ENCODE measurements around the gene EXOC4.
"Not testable (repeated sequence)": the region's sequence is repeated elsewhere in the genome, so short reads cannot be mapped to it uniquely, and the experiment has no call there.

EXOC4 gene

GRCh38 chr7:133873187-133873586 lies 620.3 kb downstream of the EXOC4 start:
- DNase-seq (ENCODE audit: low spot score): no peak

GRCh38 chr7:133873631-133874030 lies 620.8 kb downstream of the EXOC4 start:
- DNase-seq (ENCODE audit: low spot score): no peak

- DNase-seq (ENCODE audit: low spot score): no peak
Measured at GRCh38 chr7:133883591-133883990, 630.7 kb downstream of the EXOC4 start.

GRCh38 chr7:133885213-133885612 lies 632.3 kb downstream of the EXOC4 start:
- DNase-seq (ENCODE audit: low spot score): no peak

GRCh38 chr7:133886086-133886485 lies 633.2 kb downstream of the EXOC4 start:
- DNase-seq (ENCODE audit: low spot score): no peak

- DNase-seq (ENCODE audit: low spot score): no peak
Measured at GRCh38 chr7:133886797-133887196, 633.9 kb downstream of the EXOC4 start.

- DNase-seq (ENCODE audit: low spot score): no peak
Measured at GRCh38 chr7:133887459-133887858, 634.6 kb downstream of the EXOC4 start.

- DNase-seq (ENCODE audit: low spot score): no peak
Measured at GRCh38 chr7:133888061-133888930, 635.4 kb downstream of the EXOC4 start.

- no peak for DNase-seq (ENCODE audit: low spot score)
Measured at GRCh38 chr7:133904776-133905175, 651.9 kb downstream of the EXOC4 start.

- DNase-seq (ENCODE audit: low spot score): not testable (repeated sequence)
Measured at GRCh38 chr7:133906553-133906952, 653.7 kb downstream of the EXOC4 start.

GRCh38 chr7:133910761-133911160 lies 657.9 kb downstream of the EXOC4 start:
- DNase-seq (ENCODE audit: low spot score): no peak

- no peak for DNase-seq (ENCODE audit: low spot score)
Measured at GRCh38 chr7:133911724-133912123, 658.8 kb downstream of the EXOC4 start.

GRCh38 chr7:133912916-133913697 lies 660.2 kb downstream of the EXOC4 start:
- DNase-seq (ENCODE audit: low spot score): no peak

- no peak for DNase-seq (ENCODE audit: low spot score)
Measured at GRCh38 chr7:133916621-133917020, 663.7 kb downstream of the EXOC4 start.

GRCh38 chr7:133919810-133920209 lies 666.9 kb downstream of the EXOC4 start:
- no peak for DNase-seq (ENCODE audit: low spot score)

GRCh38 chr7:133921635-133922182 lies 668.8 kb downstream of the EXOC4 start:
- DNase-seq (ENCODE audit: low spot score): no peak

- no peak for DNase-seq (ENCODE audit: low spot score)
Measured at GRCh38 chr7:133923974-133924373, 671.1 kb downstream of the EXOC4 start.

- no peak for DNase-seq (ENCODE audit: low spot score)
Measured at GRCh38 chr7:133931053-133931452, 678.2 kb downstream of the EXOC4 start.

- DNase-seq (ENCODE audit: low spot score): no peak
Measured at GRCh38 chr7:133932591-133932990, 679.7 kb downstream of the EXOC4 start.

- no peak for DNase-seq (ENCODE audit: low spot score)
Measured at GRCh38 chr7:133934262-133934976, 681.5 kb downstream of the EXOC4 start.

- no peak for DNase-seq (ENCODE audit: low spot score)
Measured at GRCh38 chr7:133934977-133935330, 682.1 kb downstream of the EXOC4 start.

GRCh38 chr7:133936074-133936473 lies 683.2 kb downstream of the EXOC4 start:
- no peak for DNase-seq (ENCODE audit: low spot score)
